Endodermal cell (in vitro differentiated cells): ENCODE data around the gene LAYN. TPM values are rescaled to one million over a fixed set of nuclear protein-coding genes. Genes with fewer than 3 reads are reported as not detected.

Experiments
- DNase-seq: peaks from one replicate; pipeline ENCODE4 v3.0.0-alpha.2; 2017
- H3K27ac ChIP-seq: 2 replicates; pipeline ENCODE4 v1.5.1; 2013; ENCODE audit warnings: mild to moderate bottlenecking, low read depth, low read length, moderate library complexity
- H3K27me3 ChIP-seq: 2 replicates; pipeline ENCODE4 v1.6.1; 2013; ENCODE audit warnings: mild to moderate bottlenecking, low read length, moderate library complexity; ENCODE audit not compliant: insufficient read depth, control insufficient read depth, poor library complexity, severe bottlenecking
- H3K36me3 ChIP-seq: 2 replicates; pipeline ENCODE4 v1.7.0; 2013; ENCODE audit warnings: mild to moderate bottlenecking, low read length, moderate library complexity; ENCODE audit not compliant: control insufficient read depth, insufficient read depth
- H3K4me1 ChIP-seq: one replicate; pipeline ENCODE4 v1.7.0; 2013; ENCODE audit warnings: low read length; ENCODE audit not compliant: control insufficient read depth, insufficient read depth
- H3K4me3 ChIP-seq: 2 replicates; pipeline ENCODE4 v1.5.1; 2013; ENCODE audit warnings: mild to moderate bottlenecking, low read length, moderate library complexity
- H3K9ac ChIP-seq: 2 replicates; pipeline ENCODE4 v1.6.1; 2013; ENCODE audit warnings: mild to moderate bottlenecking, low read length, moderate library complexity; ENCODE audit not compliant: poor library complexity, severe bottlenecking; ENCODE audit errors: extremely low read depth
- H3K9me3 ChIP-seq: 2 replicates; pipeline ENCODE4 v1.6.1; 2013; ENCODE audit warnings: mild to moderate bottlenecking, low read length, moderate library complexity; ENCODE audit not compliant: control insufficient read depth
- H3K27ac Mint-ChIP-seq: 2 replicates; pipeline ENCODE4 v1.8.0; 2020; ENCODE audit warnings: mixed read lengths
- H3K27me3 Mint-ChIP-seq: 2 replicates; pipeline ENCODE4 v1.8.0; 2021; ENCODE audit warnings: mild to moderate bottlenecking, mixed read lengths; ENCODE audit not compliant: insufficient read depth
- H3K36me3 Mint-ChIP-seq: 2 replicates; pipeline ENCODE4 v1.8.0; 2020; ENCODE audit warnings: low read depth, mixed read lengths
- H3K4me1 Mint-ChIP-seq: 2 replicates; pipeline ENCODE4 v1.8.0; 2020; ENCODE audit warnings: mixed read lengths
- H3K4me3 Mint-ChIP-seq: 2 replicates; pipeline ENCODE4 v1.8.0; 2020; ENCODE audit warnings: mild to moderate bottlenecking, moderate library complexity, mixed read lengths
- H3K9me3 Mint-ChIP-seq: 2 replicates; pipeline ENCODE4 v1.8.0; 2020; ENCODE audit warnings: mild to moderate bottlenecking, mixed read lengths
- CTCF ChIP-seq: fragments of 200-600 bp; sonication (generic); conservative IDR thresholded peaks from 2 replicates; pipeline ENCODE4 v1.5.0; 2021; ENCODE audit warnings: antibody characterized with exemption, mild to moderate bottlenecking
- WGBS, 2 experiments: methylation state at CpG; one replicate each; pipeline versions ENCODE4 v1.1.5 to v1.1.7; 2013; ENCODE audit warnings: missing lambda C conversion rate in 2 of 2, mixed read lengths in 1 of 2; ENCODE audit not compliant: insufficient coverage in 1 of 2, insufficient read length in 1 of 2; 5-methylcytosine and 5-hydroxymethylcytosine counted together
- total RNA-seq, 2 donors: library from RNA; stranded (reverse); fragmentation: NEBNext Ultra II Directional in 1 of 2; extraction: Animal tissue kit (Norgen Biotek cat#: 25700) in 1 of 2; gene quantifications; 2 replicates in 1 of 2; 3 replicates in 1 of 2; pipeline ENCODE4 v1.2.1, GENCODE V29; 2021

LAYN gene
- total RNA-seq, 2 donors from 2014 or later, result 1.1 to 1.5 TPM

GRCh38 chr11:111562692-111563389 lies 22.3 kb downstream of the LAYN start:
- DNase-seq, result no peak
- Histone ChIP-seq H3K4me1 (no peaks in the 10 kb centered on the region), H3K9ac (no peak overlapping the region), H3K4me3 (no peak overlapping the region), H3K27ac (no peak overlapping the region), H3K27me3 (no peaks in the 10 kb centered on the region), H3K36me3 (no peaks in the 10 kb centered on the region), H3K9me3 (no peaks in the 10 kb centered on the region)
- WGBS, 2 experiments, result 90 to 97% methylated on average over 4 to 10 of the region's 10 CpGs
- H3K9me3 Mint-ChIP-seq, result no peaks in the 10 kb centered on the region
- no peaks in the 10 kb centered on the region for H3K27me3 Mint-ChIP-seq
- no peak for TF ChIP-seq CTCF
- H3K27ac Mint-ChIP-seq, result no peak overlapping the region
- no peaks in the 10 kb centered on the region for H3K36me3 Mint-ChIP-seq
- no peak overlapping the region for H3K4me3 Mint-ChIP-seq
- peaks cover 9% of the 10 kb centered on the region for H3K4me1 Mint-ChIP-seq

GRCh38 chr11:111565114-111565720 lies 24.7 kb downstream of the LAYN start:
- WGBS, 2 experiments, result 65% methylated on average over 3 of the region's 4 CpGs; no CpG with 5 or more reads in 1 of the 2 experiments
- H3K27me3 Mint-ChIP-seq, result no peaks in the 10 kb centered on the region
- Histone ChIP-seq H3K4me3 (no peak overlapping the region), H3K36me3 (no peaks in the 10 kb centered on the region), H3K9me3 (no peaks in the 10 kb centered on the region), H3K4me1 (no peaks in the 10 kb centered on the region), H3K27ac (no peak overlapping the region), H3K9ac (no peak overlapping the region), H3K27me3 (no peaks in the 10 kb centered on the region)
- H3K4me1 Mint-ChIP-seq, result peaks cover 9% of the 10 kb centered on the region
- peak; percentile 87 for DNase-seq
- H3K27ac Mint-ChIP-seq, result no peak overlapping the region
- TF ChIP-seq CTCF, result peak; percentile 97
- no peaks in the 10 kb centered on the region for H3K36me3 Mint-ChIP-seq
- H3K9me3 Mint-ChIP-seq, result no peaks in the 10 kb centered on the region
- no peak overlapping the region for H3K4me3 Mint-ChIP-seq

GRCh38 chr11:111566324-111566723 lies 25.8 kb downstream of the LAYN start:
- H3K4me1 Mint-ChIP-seq, result peaks cover 9% of the 10 kb centered on the region
- no peak overlapping the region for H3K4me3 Mint-ChIP-seq
- Histone ChIP-seq H3K4me1 (no peaks in the 10 kb centered on the region), H3K27ac (no peak overlapping the region), H3K36me3 (no peaks in the 10 kb centered on the region), H3K4me3 (no peak overlapping the region), H3K9me3 (no peaks in the 10 kb centered on the region), H3K27me3 (no peaks in the 10 kb centered on the region), H3K9ac (no peak overlapping the region)
- H3K36me3 Mint-ChIP-seq, result no peaks in the 10 kb centered on the region
- no peaks in the 10 kb centered on the region for H3K27me3 Mint-ChIP-seq
- WGBS, 2 experiments, result 82 to 88% methylated on average over 2 to 7 of the region's 7 CpGs
- DNase-seq, result no peak
- TF ChIP-seq CTCF, result peak; percentile 59
- no peak overlapping the region for H3K27ac Mint-ChIP-seq
- H3K9me3 Mint-ChIP-seq, result no peaks in the 10 kb centered on the region
